WTC11 (cell line): Measurements from ENCODE around the gene SLC38A1. TPM values are rescaled to one million over a fixed set of nuclear protein-coding genes. Genes with fewer than 3 reads are reported as not detected.

Experiments
- ATAC-seq: fragments of 200-7000 bp; cut with Tn5 transposase; 2 replicates; pipeline ENCODE4 v1.10.0; 2021; ENCODE audit warnings: mild to moderate bottlenecking, moderate library complexity
- CTCF ChIA-PET: fragments of 300-600 bp; sonication (Branson Sonifier 250); formaldehyde crosslinking; loops from one replicate; lab custom pipeline; 2021; ENCODE audit warnings: antibody characterized with exemption; lab: Charles Lee
- POLR2A ChIA-PET: fragments of 350-600 bp; sonication (Branson Sonifier 250); formaldehyde crosslinking; loops from one replicate; lab custom pipeline; 2021; ENCODE audit warnings: antibody characterized with exemption; lab: Charles Lee
- DNase-seq: peaks from one replicate; pipeline ENCODE4 v3.0.0; 2021; ENCODE audit warnings: low spot score
- H3K27ac Mint-ChIP-seq: 2 replicates; pipeline ENCODE4 v1.8.0; 2021; ENCODE audit warnings: mixed read lengths
- H3K27me3 Mint-ChIP-seq: 2 replicates; pipeline ENCODE4 v1.8.0; 2021; ENCODE audit warnings: low read depth, mild to moderate bottlenecking, moderate library complexity, mixed read lengths
- H3K36me3 Mint-ChIP-seq: 2 replicates; pipeline ENCODE4 v1.8.0; 2021; ENCODE audit warnings: mixed read lengths
- H3K4me1 Mint-ChIP-seq: 2 replicates; pipeline ENCODE4 v1.8.0; 2022; ENCODE audit warnings: mixed read lengths
- H3K4me3 Mint-ChIP-seq: 2 replicates; pipeline ENCODE4 v1.8.0; 2021; ENCODE audit warnings: mild to moderate bottlenecking, moderate library complexity, mixed read lengths
- H3K9me3 Mint-ChIP-seq: 2 replicates; pipeline ENCODE4 v1.8.0; 2021; ENCODE audit warnings: mixed read lengths
- CBFB ChIP-seq: sonication (generic); formaldehyde crosslinking; IDR thresholded peaks from 2 replicates; pipeline ENCODE4 v1.8.1; 2022; ENCODE audit warnings: mild to moderate bottlenecking, low read depth, missing genetic modification reagents
- ESRRA ChIP-seq: sonication (generic); formaldehyde crosslinking; IDR thresholded peaks from 2 replicates; pipeline ENCODE4 v1.8.1; 2022; ENCODE audit warnings: mild to moderate bottlenecking, missing genetic modification reagents, borderline replicate concordance
- ETV6 ChIP-seq: sonication (generic); formaldehyde crosslinking; IDR thresholded peaks from 2 replicates; pipeline ENCODE4 v1.8.1; 2022; ENCODE audit warnings: mild to moderate bottlenecking, missing genetic modification reagents
- IRF2 ChIP-seq: sonication (generic); formaldehyde crosslinking; IDR thresholded peaks from 2 replicates; pipeline ENCODE4 v1.8.0; 2022; ENCODE audit warnings: low read depth, missing genetic modification reagents, borderline replicate concordance
- KAT7 ChIP-seq: sonication (generic); formaldehyde crosslinking; IDR thresholded peaks from 2 replicates; pipeline ENCODE4 v1.8.1; 2023; ENCODE audit warnings: missing genetic modification reagents, mild to moderate bottlenecking, borderline replicate concordance
- MYBL2 ChIP-seq: sonication (generic); formaldehyde crosslinking; IDR thresholded peaks from 2 replicates; pipeline ENCODE4 v1.8.1; 2023; ENCODE audit warnings: mild to moderate bottlenecking, moderate library complexity, missing genetic modification reagents
- NFATC4 ChIP-seq: fragments of 250-450 bp; sonication (Bioruptor Pico); IDR thresholded peaks from 2 replicates; pipeline ENCODE4 v1.9.0; 2021; ENCODE audit warnings: mild to moderate bottlenecking
- NR1H2 ChIP-seq: sonication (generic); formaldehyde crosslinking; IDR thresholded peaks from 2 replicates; pipeline ENCODE4 v1.9.0; 2021; ENCODE audit warnings: mild to moderate bottlenecking, moderate library complexity, missing genetic modification reagents
- NR2C2 ChIP-seq: sonication (generic); formaldehyde crosslinking; IDR thresholded peaks from 2 replicates; pipeline ENCODE4 v1.8.0; 2022; ENCODE audit warnings: mild to moderate bottlenecking, missing genetic modification reagents
- NR3C1 ChIP-seq: sonication (generic); formaldehyde crosslinking; conservative IDR thresholded peaks from 2 replicates; pipeline ENCODE4 v1.8.1; 2023; ENCODE audit warnings: low read depth, mild to moderate bottlenecking, missing genetic modification reagents
- SOX15 ChIP-seq: fragments of 250-450 bp; sonication (Bioruptor Pico); IDR thresholded peaks from 2 replicates; pipeline ENCODE4 v1.9.0; 2021; ENCODE audit warnings: mild to moderate bottlenecking
- TEAD4 ChIP-seq: sonication (generic); formaldehyde crosslinking; IDR thresholded peaks from 2 replicates; pipeline ENCODE4 v1.8.0; 2022; ENCODE audit warnings: mild to moderate bottlenecking, missing genetic modification reagents
- total RNA-seq: library from RNA; stranded (reverse); gene quantifications from 3 replicates; pipeline ENCODE4 v1.2.3, GENCODE V29; 2021
- TF ChIP-seq, protein P1 (sequence below): fragments of 250-450 bp; sonication (Bioruptor Pico); IDR thresholded peaks from 2 replicates; pipeline ENCODE4 v1.8.0; 2021; ENCODE audit warnings: mild to moderate bottlenecking
- TF ChIP-seq, protein P2 (sequence below): fragments of 250-450 bp; sonication (Bioruptor Pico); conservative IDR thresholded peaks from 2 replicates; pipeline ENCODE4 v1.9.0; 2021; ENCODE audit warnings: mild to moderate bottlenecking
- TF ChIP-seq, protein P3 (sequence below): fragments of 250-450 bp; sonication (Bioruptor Pico); IDR thresholded peaks from 2 replicates; pipeline ENCODE4 v1.9.0; 2021; ENCODE audit warnings: moderate library complexity, mild to moderate bottlenecking, inconsistent platforms, borderline replicate concordance
- TF ChIP-seq, protein P4 (sequence below): sonication (generic); formaldehyde crosslinking; IDR thresholded peaks from 2 replicates; pipeline ENCODE4 v1.8.1; 2022; ENCODE audit warnings: low read depth, missing genetic modification reagents, borderline replicate concordance
- TF ChIP-seq, protein P5 (sequence below): sonication (generic); formaldehyde crosslinking; IDR thresholded peaks from 2 replicates; pipeline ENCODE4 v1.8.0; 2022; ENCODE audit warnings: missing genetic modification reagents
- TF ChIP-seq, protein P6 (sequence below): sonication (generic); formaldehyde crosslinking; IDR thresholded peaks from 2 replicates; pipeline ENCODE4 v1.8.1; 2023; ENCODE audit warnings: mild to moderate bottlenecking, missing genetic modification reagents

Gene SLC38A1
- total RNA-seq, 1 experiment from 2014 or later, result 179 TPM

DNA sequence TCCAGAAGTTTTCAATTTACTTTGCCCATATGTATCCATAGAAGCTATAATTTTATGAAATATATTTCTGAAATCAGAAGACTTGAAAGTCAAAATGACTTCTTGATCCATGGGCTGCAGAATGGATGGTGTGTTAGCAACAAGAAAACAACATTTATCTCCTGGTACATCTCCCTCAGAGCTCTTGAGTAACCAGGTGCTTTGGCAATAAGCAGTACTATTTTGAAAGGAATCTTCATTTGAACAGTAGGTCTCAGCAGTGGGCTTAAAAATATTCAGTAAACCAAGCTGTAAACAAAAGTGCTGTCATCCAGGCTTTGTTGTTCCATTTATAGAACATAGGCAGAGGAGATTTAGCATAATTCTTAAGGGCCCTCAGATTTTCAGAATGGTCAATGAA lies 100.4 kb downstream of the SLC38A1 start:
- Mint-ChIP-seq H3K4me1 (no peaks in the 10 kb centered on the region), H3K36me3 (no peaks in the 10 kb centered on the region), H3K27ac (no peak overlapping the region), H3K9me3 (peaks cover 4% of the 10 kb centered on the region), H3K27me3 (no peaks in the 10 kb centered on the region), H3K4me3 (no peak overlapping the region)
- no peak for DNase-seq
- ATAC-seq, result no peak
- ChIA-PET POLR2A (no interaction called here), CTCF (no interaction called here)
- TF ChIP-seq, protein P1, sequence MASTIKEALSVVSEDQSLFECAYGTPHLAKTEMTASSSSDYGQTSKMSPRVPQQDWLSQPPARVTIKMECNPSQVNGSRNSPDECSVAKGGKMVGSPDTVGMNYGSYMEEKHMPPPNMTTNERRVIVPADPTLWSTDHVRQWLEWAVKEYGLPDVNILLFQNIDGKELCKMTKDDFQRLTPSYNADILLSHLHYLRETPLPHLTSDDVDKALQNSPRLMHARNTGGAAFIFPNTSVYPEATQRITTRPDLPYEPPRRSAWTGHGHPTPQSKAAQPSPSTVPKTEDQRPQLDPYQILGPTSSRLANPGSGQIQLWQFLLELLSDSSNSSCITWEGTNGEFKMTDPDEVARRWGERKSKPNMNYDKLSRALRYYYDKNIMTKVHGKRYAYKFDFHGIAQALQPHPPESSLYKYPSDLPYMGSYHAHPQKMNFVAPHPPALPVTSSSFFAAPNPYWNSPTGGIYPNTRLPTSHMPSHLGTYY (CRISPR knock-in tag), result no peak
- TF ChIP-seq IRF2 (CRISPR knock-in tag) (no peak), MYBL2 (CRISPR knock-in tag) (no peak), TEAD4 (CRISPR knock-in tag) (no peak), SOX15 (CRISPR knock-in tag) (no peak), NR1H2 (no peak), ETV6 (CRISPR knock-in tag) (no peak), NFATC4 (CRISPR knock-in tag) (no peak), NR3C1 (CRISPR knock-in tag) (no peak), CBFB (CRISPR knock-in tag) (no peak), ESRRA (CRISPR knock-in tag) (no peak), NR2C2 (CRISPR knock-in tag) (no peak), KAT7 (no peak)
- TF ChIP-seq, protein P2, sequence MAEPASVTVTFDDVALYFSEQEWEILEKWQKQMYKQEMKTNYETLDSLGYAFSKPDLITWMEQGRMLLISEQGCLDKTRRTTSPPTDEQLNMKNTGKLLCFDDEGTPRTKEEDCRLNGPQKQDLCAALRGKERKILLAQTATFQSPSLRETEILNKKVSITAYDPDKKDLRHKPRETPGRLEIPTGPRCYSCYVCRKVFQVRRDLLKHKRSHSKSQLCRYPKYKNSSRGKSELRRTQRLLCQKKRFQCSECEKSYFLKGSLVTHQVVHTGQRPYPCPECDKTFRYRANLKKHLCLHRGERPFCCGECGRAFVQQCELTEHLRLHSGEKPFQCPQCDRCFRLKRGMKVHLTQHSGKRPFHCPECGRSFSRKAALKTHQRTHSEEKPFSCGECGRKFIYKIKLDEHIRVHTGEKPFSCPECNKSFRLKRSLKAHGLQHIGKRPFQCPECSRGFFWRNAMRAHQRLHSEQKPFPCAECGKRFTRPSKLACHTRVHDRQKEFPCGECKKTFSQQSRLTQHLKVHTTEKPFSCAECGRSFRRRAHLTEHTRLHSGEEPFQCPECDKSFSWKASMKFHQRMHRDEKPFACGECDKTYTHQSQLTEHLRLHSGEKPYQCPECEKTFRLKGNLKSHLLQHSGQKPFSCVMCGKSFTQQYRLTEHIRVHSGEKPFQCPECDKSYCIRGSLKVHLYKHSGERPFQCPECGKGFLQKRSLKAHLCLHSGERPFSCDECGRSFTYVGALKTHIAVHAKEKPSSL (CRISPR knock-in tag), result no peak
- TF ChIP-seq, protein P3, sequence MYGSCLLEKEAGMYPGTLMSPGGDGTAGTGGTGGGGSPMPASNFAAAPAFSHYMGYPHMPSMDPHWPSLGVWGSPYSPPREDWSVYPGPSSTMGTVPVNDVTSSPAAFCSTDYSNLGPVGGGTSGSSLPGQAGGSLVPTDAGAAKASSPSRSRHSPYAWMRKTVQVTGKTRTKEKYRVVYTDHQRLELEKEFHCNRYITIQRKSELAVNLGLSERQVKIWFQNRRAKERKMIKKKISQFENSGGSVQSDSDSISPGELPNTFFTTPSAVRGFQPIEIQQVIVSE (CRISPR knock-in tag), result no peak
- TF ChIP-seq, protein P4, sequence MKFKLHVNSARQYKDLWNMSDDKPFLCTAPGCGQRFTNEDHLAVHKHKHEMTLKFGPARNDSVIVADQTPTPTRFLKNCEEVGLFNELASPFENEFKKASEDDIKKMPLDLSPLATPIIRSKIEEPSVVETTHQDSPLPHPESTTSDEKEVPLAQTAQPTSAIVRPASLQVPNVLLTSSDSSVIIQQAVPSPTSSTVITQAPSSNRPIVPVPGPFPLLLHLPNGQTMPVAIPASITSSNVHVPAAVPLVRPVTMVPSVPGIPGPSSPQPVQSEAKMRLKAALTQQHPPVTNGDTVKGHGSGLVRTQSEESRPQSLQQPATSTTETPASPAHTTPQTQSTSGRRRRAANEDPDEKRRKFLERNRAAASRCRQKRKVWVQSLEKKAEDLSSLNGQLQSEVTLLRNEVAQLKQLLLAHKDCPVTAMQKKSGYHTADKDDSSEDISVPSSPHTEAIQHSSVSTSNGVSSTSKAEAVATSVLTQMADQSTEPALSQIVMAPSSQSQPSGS (CRISPR knock-in tag), result no peak
- TF ChIP-seq, protein P5, sequence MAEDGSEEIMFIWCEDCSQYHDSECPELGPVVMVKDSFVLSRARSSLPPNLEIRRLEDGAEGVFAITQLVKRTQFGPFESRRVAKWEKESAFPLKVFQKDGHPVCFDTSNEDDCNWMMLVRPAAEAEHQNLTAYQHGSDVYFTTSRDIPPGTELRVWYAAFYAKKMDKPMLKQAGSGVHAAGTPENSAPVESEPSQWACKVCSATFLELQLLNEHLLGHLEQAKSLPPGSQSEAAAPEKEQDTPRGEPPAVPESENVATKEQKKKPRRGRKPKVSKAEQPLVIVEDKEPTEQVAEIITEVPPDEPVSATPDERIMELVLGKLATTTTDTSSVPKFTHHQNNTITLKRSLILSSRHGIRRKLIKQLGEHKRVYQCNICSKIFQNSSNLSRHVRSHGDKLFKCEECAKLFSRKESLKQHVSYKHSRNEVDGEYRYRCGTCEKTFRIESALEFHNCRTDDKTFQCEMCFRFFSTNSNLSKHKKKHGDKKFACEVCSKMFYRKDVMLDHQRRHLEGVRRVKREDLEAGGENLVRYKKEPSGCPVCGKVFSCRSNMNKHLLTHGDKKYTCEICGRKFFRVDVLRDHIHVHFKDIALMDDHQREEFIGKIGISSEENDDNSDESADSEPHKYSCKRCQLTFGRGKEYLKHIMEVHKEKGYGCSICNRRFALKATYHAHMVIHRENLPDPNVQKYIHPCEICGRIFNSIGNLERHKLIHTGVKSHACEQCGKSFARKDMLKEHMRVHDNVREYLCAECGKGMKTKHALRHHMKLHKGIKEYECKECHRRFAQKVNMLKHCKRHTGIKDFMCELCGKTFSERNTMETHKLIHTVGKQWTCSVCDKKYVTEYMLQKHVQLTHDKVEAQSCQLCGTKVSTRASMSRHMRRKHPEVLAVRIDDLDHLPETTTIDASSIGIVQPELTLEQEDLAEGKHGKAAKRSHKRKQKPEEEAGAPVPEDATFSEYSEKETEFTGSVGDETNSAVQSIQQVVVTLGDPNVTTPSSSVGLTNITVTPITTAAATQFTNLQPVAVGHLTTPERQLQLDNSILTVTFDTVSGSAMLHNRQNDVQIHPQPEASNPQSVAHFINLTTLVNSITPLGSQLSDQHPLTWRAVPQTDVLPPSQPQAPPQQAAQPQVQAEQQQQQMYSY (CRISPR knock-in tag), result no peak
- TF ChIP-seq, protein P6, sequence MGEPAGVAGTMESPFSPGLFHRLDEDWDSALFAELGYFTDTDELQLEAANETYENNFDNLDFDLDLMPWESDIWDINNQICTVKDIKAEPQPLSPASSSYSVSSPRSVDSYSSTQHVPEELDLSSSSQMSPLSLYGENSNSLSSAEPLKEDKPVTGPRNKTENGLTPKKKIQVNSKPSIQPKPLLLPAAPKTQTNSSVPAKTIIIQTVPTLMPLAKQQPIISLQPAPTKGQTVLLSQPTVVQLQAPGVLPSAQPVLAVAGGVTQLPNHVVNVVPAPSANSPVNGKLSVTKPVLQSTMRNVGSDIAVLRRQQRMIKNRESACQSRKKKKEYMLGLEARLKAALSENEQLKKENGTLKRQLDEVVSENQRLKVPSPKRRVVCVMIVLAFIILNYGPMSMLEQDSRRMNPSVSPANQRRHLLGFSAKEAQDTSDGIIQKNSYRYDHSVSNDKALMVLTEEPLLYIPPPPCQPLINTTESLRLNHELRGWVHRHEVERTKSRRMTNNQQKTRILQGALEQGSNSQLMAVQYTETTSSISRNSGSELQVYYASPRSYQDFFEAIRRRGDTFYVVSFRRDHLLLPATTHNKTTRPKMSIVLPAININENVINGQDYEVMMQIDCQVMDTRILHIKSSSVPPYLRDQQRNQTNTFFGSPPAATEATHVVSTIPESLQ (CRISPR knock-in tag), result no peak
